Endothelial cell of umbilical vein (primary cell): Measurements from ENCODE around the gene TMEM131.

ENCODE experiments used
- GATA2 ChIP-seq: IDR thresholded peaks from 2 replicates; pipeline ENCODE4 v1.7.0; 2011; ENCODE audit warnings: low read depth, mild to moderate bottlenecking, moderate library complexity, mixed read lengths, low read length; ENCODE audit not compliant: insufficient read length, insufficient read depth
- POLR2A ChIP-seq: IDR thresholded peaks from 2 replicates; pipeline ENCODE4 v1.6.1; 2012; ENCODE audit warnings: low read depth, mild to moderate bottlenecking, control low read depth, low read length
- POLR2AphosphoS5 ChIP-seq: IDR thresholded peaks from 2 replicates; pipeline ENCODE4 v1.6.1; 2012; ENCODE audit warnings: low read depth, mild to moderate bottlenecking, control low read depth, low read length, moderate library complexity; ENCODE audit not compliant: insufficient read depth

GRCh38 chr2:97724501-97724900 lies 271.2 kb downstream of the TMEM131 start:
- TF ChIP-seq POLR2A (no peak), GATA2 (no peak), POLR2AphosphoS5 (no peak)
